Tibial nerve (tissue), 4 donors: ENCODE data around the gene IP6K2. TPM values are rescaled to one million over a fixed set of nuclear protein-coding genes. Genes with fewer than 3 reads are reported as not detected.

ENCODE experiments used
- DNase-seq, 2 donors: peaks; one replicate each; pipeline ENCODE4 v3.0.0-alpha.2; 2019; ENCODE audit warnings: low spot score in 2 of 2
- H3K27ac ChIP-seq, 4 donors: fragments of 200-600 bp; sonication (generic) in 3 of 4; one replicate each; pipeline ENCODE4 v1.5.1; 2017 to 2019; ENCODE audit warnings: mild to moderate bottlenecking in 1 of 4
- H3K27me3 ChIP-seq, 2 donors: fragments of 200-600 bp; sonication (generic) in 1 of 2; one replicate each; pipeline versions ENCODE4 v1.5.1 to v1.6.0; 2017 to 2019
- H3K36me3 ChIP-seq, 3 donors: fragments of 200-600 bp; sonication (generic); one replicate each; pipeline ENCODE4 v1.5.1; 2018 to 2019
- H3K4me1 ChIP-seq, 4 donors: fragments of 200-600 bp; sonication (generic) in 3 of 4; one replicate each; pipeline ENCODE4 v1.5.1; 2017 to 2019
- H3K4me3 ChIP-seq, 4 donors: fragments of 200-600 bp; sonication (generic) in 3 of 4; one replicate each; pipeline ENCODE4 v1.5.1; 2017 to 2019; ENCODE audit warnings: mild to moderate bottlenecking in 1 of 4, moderate library complexity in 1 of 4
- H3K9me3 ChIP-seq, 4 donors: fragments of 200-600 bp; sonication (generic) in 3 of 4; one replicate each; pipeline ENCODE4 v1.5.1; 2017 to 2019
- EP300 ChIP-seq, 2 donors: sonication (generic); formaldehyde crosslinking; IDR thresholded peaks; one replicate each; pipeline ENCODE4 v1.6.1; 2017; ENCODE audit warnings: antibody characterized with exemption in 2 of 2, mild to moderate bottlenecking in 1 of 2
- POLR2A ChIP-seq, 2 donors: fragments of 450-650 bp; IDR thresholded peaks; one replicate each; pipeline ENCODE4 v1.6.1; 2017; ENCODE audit warnings: antibody characterized with exemption in 2 of 2, mild to moderate bottlenecking in 2 of 2, moderate library complexity in 2 of 2
- WGBS, 2 donors: methylation state at CpG; one replicate each; pipeline ENCODE4 v1.1.5; 2018; 5-methylcytosine and 5-hydroxymethylcytosine counted together
- total RNA-seq, 4 donors: library from RNA; depleted of rRNA; stranded (reverse); fragments of >200 nt; gene quantifications; one replicate each; pipeline ENCODE4 v1.1.0, GENCODE V29; 2016
- TF ChIP-seq, protein P1 (sequence below), 5 experiments: fragments of 200-600 bp in 3 of 5; fragments of 450-650 bp in 2 of 5; sonication (generic) in 3 of 5; IDR thresholded peaks; one replicate each; pipeline ENCODE4 v1.5.1; 2016 to 2019; ENCODE audit warnings: antibody characterized with exemption in 5 of 5, mild to moderate bottlenecking in 3 of 5, moderate library complexity in 2 of 5

The IP6K2 gene
- total RNA-seq, 4 donors from 2014 or later = 130 to 202 (median 171) TPM

DNA sequence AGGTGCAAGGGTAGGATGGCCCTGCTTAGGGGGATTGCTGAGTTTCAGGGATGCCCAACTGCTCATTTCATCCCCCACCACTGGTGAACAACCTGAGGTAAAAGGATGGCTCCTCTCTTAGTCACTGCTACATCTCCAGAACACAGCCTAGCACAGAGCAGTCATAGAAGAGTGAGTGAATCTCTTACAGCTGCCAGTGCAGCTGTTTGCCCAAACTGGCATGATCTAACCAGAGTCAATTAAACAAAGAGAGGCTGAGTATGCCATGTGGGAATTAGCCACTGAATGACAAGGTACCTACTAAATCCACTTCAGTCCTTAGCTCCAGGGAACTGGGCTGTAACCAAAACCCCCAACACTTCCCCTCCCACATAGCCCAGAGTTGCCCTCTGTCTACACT, 24.5 kb downstream of the IP6K2 start:
- Histone ChIP-seq H3K27me3 (no peaks in the 10 kb centered on the region), H3K4me3 (peak overlapping the region in 3 of 4 donors; percentile 43 to 85 (median 75)), H3K4me1 (peaks cover 0 to 58% (median 12%) of the 10 kb centered on the region in 4 donors), H3K27ac (peak overlapping the region; percentile 86 to 98 (median 93)), H3K9me3 (no peaks in the 10 kb centered on the region), H3K36me3 (peaks cover 6 to 75% (median 32%) of the 10 kb centered on the region in 3 donors)
- TF ChIP-seq, protein P1, sequence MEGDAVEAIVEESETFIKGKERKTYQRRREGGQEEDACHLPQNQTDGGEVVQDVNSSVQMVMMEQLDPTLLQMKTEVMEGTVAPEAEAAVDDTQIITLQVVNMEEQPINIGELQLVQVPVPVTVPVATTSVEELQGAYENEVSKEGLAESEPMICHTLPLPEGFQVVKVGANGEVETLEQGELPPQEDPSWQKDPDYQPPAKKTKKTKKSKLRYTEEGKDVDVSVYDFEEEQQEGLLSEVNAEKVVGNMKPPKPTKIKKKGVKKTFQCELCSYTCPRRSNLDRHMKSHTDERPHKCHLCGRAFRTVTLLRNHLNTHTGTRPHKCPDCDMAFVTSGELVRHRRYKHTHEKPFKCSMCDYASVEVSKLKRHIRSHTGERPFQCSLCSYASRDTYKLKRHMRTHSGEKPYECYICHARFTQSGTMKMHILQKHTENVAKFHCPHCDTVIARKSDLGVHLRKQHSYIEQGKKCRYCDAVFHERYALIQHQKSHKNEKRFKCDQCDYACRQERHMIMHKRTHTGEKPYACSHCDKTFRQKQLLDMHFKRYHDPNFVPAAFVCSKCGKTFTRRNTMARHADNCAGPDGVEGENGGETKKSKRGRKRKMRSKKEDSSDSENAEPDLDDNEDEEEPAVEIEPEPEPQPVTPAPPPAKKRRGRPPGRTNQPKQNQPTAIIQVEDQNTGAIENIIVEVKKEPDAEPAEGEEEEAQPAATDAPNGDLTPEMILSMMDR (IDR thresholded peaks at IDR 0.05) = no peak
- no peak for TF ChIP-seq POLR2A (IDR thresholded peaks at IDR 0.05)
- no peak for TF ChIP-seq EP300 (IDR thresholded peaks at IDR 0.05)
- no peak for DNase-seq

DNA sequence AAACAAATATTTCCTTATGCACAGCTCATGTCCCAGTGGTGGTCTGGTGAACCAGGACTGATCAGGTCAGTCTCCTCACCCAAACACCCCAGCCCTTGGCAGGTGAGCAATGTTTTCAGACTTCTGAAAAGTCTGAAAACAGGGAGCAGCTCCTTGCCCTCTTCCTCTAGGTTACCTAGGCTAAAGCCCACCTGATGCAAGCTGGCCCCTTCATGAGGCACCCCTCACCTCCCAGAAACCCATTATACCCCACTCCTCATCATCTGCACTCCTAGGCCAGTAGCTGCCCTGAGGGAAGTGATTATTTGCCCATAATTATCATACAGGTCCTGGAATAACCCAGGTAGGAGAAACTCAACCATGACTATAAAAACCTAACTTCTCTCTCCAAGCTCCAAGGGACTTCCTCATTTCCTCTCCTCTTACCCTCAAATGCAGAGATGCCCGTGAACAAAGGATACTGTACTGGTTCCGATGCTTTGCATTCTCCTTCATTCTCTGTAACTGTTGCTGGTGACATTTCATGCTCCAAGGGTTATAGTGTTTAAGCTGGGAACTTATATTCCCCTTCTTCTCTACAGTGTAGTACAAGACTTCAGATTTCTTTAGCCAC, 26.1 kb downstream of the IP6K2 start:
- H3K9me3 ChIP-seq = no peaks in the 10 kb centered on the region
- no peaks in the 10 kb centered on the region for H3K27me3 ChIP-seq
- 81 to 83% methylated on average over 2 of the region's 2 CpGs for WGBS, 2 donors
- peaks cover 0 to 63% (median 10%) of the 10 kb centered on the region in 4 donors for H3K4me1 ChIP-seq
- H3K36me3 ChIP-seq = peaks cover 6 to 80% (median 35%) of the 10 kb centered on the region in 3 donors
- H3K27ac ChIP-seq = peak overlapping the region in 3 of 4 donors; percentile 5 to 98 (median 98)
- H3K4me3 ChIP-seq = peak overlapping the region in 1 of 4 donors; percentile 75
- no peak for DNase-seq
- no peak for TF ChIP-seq EP300 (IDR thresholded peaks at IDR 0.05)
- TF ChIP-seq, protein P1 (IDR thresholded peaks at IDR 0.05) = no peak
- no peak for TF ChIP-seq POLR2A (IDR thresholded peaks at IDR 0.05)

DNA sequence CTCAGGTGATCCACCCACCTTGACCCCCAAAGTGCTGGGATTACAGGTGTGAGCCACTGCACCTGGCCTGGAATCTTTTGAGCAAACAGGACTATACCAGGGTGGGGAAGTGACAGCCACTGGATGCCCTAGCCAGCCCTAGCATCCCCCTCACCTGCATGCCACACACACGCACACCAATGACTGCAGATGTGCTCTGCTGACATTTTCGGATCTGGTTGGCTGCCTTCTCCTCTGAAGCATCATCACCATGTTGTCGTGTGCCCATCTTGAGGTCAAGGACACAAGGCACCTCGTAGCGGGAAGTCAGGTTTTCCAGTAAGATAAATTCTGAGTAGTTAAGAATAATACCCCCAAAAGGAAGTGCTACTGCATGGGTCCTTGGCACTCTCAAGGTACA, 27.6 kb downstream of the IP6K2 start:
- peak overlapping the region in 3 of 4 donors; percentile 6 to 98 (median 63) for H3K27ac ChIP-seq
- no peaks in the 10 kb centered on the region for H3K27me3 ChIP-seq
- H3K4me3 ChIP-seq = no peak overlapping the region
- H3K9me3 ChIP-seq = no peaks in the 10 kb centered on the region
- peaks cover 0 to 67% (median 10%) of the 10 kb centered on the region in 4 donors for H3K4me1 ChIP-seq
- 75 to 84% methylated on average over 5 of the region's 5 CpGs for WGBS, 2 donors
- peaks cover 6 to 71% (median 35%) of the 10 kb centered on the region in 3 donors for H3K36me3 ChIP-seq
- no peak for TF ChIP-seq EP300 (IDR thresholded peaks at IDR 0.05)
- TF ChIP-seq POLR2A (IDR thresholded peaks at IDR 0.05) = no peak
- TF ChIP-seq, protein P1 (IDR thresholded peaks at IDR 0.05) = no peak
- no peak for DNase-seq

DNA sequence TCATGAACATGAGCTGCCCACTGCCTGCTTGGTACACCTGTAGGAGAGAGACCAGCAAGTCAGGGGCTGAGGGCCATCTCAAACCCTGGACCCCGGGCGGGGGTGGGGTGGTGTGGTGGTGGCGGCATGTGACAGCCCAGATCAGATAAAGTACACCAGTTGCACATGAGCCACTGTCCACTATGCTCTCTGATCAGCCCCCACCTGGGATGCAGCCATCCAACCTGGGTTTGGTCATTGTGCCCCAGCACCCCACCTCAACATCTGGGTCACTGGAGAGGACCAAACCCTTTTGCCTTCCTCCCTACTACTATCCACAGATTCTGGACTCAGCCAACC, 28.3 kb downstream of the IP6K2 start:
- Histone ChIP-seq H3K4me3 (no peak overlapping the region), H3K36me3 (peaks cover 6 to 65% (median 32%) of the 10 kb centered on the region in 3 donors), H3K27ac (peak overlapping the region in 1 of 4 donors; percentile 98), H3K4me1 (peaks cover 0 to 74% (median 16%) of the 10 kb centered on the region in 4 donors), H3K27me3 (no peaks in the 10 kb centered on the region), H3K9me3 (no peaks in the 10 kb centered on the region)
- 74% methylated on average over 3 of the region's 3 CpGs; no CpG with 5 or more reads in 1 of the 2 donors for WGBS, 2 donors
- DNase-seq = no peak
- TF ChIP-seq, protein P1 (IDR thresholded peaks at IDR 0.05) = no peak
- TF ChIP-seq EP300 (IDR thresholded peaks at IDR 0.05) = no peak

DNA sequence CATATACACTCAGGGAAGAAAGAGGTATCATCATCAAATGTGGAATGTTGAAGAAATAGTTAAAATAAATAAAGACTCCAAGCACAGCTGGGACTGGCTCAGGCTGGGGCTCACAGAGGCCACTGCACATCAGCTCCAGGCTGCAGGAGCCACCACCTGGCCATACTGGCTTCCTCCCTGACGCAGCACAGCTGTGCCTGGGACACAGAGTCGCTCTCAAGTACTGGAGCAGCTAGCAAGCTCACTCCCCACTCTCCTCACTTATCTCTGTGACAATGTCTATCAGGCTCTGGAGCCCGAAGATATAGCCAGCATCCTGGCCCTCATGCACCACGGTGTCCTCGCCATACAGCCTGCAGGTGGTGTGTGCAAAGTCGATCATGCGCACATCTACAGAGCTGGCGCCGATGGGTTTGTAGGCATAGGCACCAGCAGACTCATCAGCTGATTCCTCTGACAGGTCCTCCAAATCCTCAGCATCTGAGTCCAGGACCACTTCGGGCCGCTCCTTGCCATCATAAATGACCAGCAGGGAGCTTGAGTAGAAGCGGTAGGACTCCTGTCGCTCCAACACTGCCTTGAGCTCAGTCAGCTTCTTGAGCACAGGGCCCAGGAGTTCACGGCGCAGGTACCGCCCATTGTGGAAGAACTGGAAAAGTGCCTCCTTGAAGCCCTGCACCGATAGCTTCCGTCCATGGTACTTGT, 28.8 kb downstream of the IP6K2 start:
- WGBS, 2 donors = 87% methylated on average over 12 to 18 of the region's 18 CpGs

More for the DNA sequence above, 28.8 kb downstream of the IP6K2 start:
- DNase-seq = no peak
- H3K4me3 ChIP-seq = no peak overlapping the region
- H3K36me3 ChIP-seq = peaks cover 6 to 61% (median 29%) of the 10 kb centered on the region in 3 donors
- peak overlapping the region in 1 of 4 donors; percentile 98 for H3K27ac ChIP-seq
- H3K9me3 ChIP-seq = no peaks in the 10 kb centered on the region
- H3K4me1 ChIP-seq = peaks cover 0 to 79% (median 22%) of the 10 kb centered on the region in 4 donors
- TF ChIP-seq, protein P1 (IDR thresholded peaks at IDR 0.05) = no peak
- no peak for TF ChIP-seq POLR2A (IDR thresholded peaks at IDR 0.05)
- TF ChIP-seq EP300 (IDR thresholded peaks at IDR 0.05) = no peak
- no peaks in the 10 kb centered on the region for H3K27me3 ChIP-seq
